Measurements from ENCODE around the gene LZTR1. TPM values are rescaled to one million over a fixed set of nuclear protein-coding genes. Genes with fewer than 3 reads are reported as not detected.

The LZTR1 gene
- total and polyA plus RNA-seq, 2 experiments from 2014 or later = 9.2 to 39.9 TPM

DNA sequence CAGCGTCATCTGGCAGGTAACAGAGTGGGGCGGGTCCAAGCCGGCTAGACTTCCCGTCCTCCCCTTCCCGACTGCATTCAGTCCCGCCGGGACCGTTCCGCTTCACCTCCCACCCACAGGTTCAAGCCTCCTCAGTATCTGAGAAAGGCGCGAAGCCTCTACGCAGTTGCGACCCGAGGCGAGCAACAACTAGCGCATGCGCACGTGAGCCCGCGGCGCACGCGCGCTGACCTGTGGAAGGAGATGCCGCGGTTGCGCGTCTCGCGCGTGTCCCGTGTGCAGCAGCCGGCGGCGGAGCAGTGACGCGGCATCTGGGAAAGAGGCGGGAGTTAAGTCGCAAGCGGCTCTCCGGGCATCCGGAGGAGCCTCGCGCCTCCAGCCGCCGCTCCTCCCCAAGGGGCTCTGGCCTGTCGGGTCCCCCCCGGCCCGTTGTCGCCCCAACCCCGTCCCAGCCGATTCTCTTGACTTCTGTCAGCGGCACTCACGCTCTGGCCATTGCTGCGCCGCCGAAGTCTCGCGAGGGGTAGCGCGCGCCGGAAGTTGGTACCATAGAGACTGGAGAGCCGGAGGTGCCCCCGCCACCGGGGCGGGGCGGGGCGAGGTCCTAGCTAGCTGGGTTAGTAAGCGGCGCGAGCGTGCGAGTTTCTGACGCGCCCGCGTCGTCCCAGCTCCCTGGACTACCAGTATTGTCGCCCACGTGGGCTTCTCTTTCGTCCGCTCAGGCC, 19.7 kb downstream of the LZTR1 start, which contains the start of gene THAP7:
Gene THAP7 (minus strand): TSS at position 518 of the 725 bp plus-strand sequence. CDS start 207 bp downstream, at position 311.
- Histone ChIP-seq H3K4me2 (peak within 1 kb of the TSS; percentile 96), H4K20me1 (replicated peaks; ENCODE audit: insufficient read depth) (no peaks in the 10 kb centered on the region), H3K4me1 (ENCODE audit: insufficient read depth) (peaks cover 9% of the 10 kb centered on the region), H3K27ac (ENCODE audit: low read depth) (peak within 1 kb of the TSS; percentile 96), H3K9me2 (ENCODE audit: insufficient read depth) (no peaks in the 10 kb centered on the region), H3K27me3 (ENCODE audit: insufficient read depth) (no peaks in the 10 kb centered on the region), H3F3A (replicated peaks; ENCODE audit: low read depth) (peaks cover 10% of the 10 kb centered on the region; the same call in 1 of the 2 replicates), H3K36me3 (ENCODE audit: insufficient read depth) (no peaks in the 10 kb centered on the region), H3K79me2 (replicated peaks; ENCODE audit: insufficient read depth) (0 out of 2 replicates have a peak, but pooled peaks cover 4% of the 10 kb centered on the region), H3K4me3 (peak within 1 kb of the TSS; percentile 87), H2AFZ (peak within 1 kb of the TSS; percentile 84)
- peak; percentile 90 for ATAC-seq
- Mint-ChIP-seq H3K27me3 (ENCODE audit: insufficient read depth, low read depth, poor library complexity) (peaks cover 10% of the 10 kb centered on the region), H3K27ac (peak within 1 kb of the TSS; percentile 95), H3K9me3 (no peaks in the 10 kb centered on the region), H3K36me3 (ENCODE audit: low read depth) (0 out of 3 replicates have a peak, but pooled peaks cover 14% of the 10 kb centered on the region), H3K4me3 (peak within 1 kb of the TSS; percentile 91), H3K4me1 (peaks cover 8% of the 10 kb centered on the region; the same call in 2 of the 3 replicates)
- DNase-seq (ENCODE audit: low spot score) = peak; percentile 96
- peak; percentile 86 for TF ChIP-seq POLR2AphosphoS5 (IDR thresholded peaks at IDR 0.05; ENCODE audit: low read depth)
- TF ChIP-seq, protein P1, sequence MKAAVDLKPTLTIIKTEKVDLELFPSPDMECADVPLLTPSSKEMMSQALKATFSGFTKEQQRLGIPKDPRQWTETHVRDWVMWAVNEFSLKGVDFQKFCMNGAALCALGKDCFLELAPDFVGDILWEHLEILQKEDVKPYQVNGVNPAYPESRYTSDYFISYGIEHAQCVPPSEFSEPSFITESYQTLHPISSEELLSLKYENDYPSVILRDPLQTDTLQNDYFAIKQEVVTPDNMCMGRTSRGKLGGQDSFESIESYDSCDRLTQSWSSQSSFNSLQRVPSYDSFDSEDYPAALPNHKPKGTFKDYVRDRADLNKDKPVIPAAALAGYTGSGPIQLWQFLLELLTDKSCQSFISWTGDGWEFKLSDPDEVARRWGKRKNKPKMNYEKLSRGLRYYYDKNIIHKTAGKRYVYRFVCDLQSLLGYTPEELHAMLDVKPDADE (IDR thresholded peaks at IDR 0.05) = peak; percentile 70
- TF ChIP-seq, protein P2, sequence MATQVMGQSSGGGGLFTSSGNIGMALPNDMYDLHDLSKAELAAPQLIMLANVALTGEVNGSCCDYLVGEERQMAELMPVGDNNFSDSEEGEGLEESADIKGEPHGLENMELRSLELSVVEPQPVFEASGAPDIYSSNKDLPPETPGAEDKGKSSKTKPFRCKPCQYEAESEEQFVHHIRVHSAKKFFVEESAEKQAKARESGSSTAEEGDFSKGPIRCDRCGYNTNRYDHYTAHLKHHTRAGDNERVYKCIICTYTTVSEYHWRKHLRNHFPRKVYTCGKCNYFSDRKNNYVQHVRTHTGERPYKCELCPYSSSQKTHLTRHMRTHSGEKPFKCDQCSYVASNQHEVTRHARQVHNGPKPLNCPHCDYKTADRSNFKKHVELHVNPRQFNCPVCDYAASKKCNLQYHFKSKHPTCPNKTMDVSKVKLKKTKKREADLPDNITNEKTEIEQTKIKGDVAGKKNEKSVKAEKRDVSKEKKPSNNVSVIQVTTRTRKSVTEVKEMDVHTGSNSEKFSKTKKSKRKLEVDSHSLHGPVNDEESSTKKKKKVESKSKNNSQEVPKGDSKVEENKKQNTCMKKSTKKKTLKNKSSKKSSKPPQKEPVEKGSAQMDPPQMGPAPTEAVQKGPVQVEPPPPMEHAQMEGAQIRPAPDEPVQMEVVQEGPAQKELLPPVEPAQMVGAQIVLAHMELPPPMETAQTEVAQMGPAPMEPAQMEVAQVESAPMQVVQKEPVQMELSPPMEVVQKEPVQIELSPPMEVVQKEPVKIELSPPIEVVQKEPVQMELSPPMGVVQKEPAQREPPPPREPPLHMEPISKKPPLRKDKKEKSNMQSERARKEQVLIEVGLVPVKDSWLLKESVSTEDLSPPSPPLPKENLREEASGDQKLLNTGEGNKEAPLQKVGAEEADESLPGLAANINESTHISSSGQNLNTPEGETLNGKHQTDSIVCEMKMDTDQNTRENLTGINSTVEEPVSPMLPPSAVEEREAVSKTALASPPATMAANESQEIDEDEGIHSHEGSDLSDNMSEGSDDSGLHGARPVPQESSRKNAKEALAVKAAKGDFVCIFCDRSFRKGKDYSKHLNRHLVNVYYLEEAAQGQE (IDR thresholded peaks at IDR 0.05; ENCODE audit: unreplicated experiment) = no peak
- no peak for TF ChIP-seq EZH2 (IDR thresholded peaks at IDR 0.05; ENCODE audit: low read depth, unreplicated experiment)
- peak; percentile 60 for TF ChIP-seq CREB1 (CRISPR knock-in tag; IDR thresholded peaks at IDR 0.05; ENCODE audit: low read depth)

DNA sequence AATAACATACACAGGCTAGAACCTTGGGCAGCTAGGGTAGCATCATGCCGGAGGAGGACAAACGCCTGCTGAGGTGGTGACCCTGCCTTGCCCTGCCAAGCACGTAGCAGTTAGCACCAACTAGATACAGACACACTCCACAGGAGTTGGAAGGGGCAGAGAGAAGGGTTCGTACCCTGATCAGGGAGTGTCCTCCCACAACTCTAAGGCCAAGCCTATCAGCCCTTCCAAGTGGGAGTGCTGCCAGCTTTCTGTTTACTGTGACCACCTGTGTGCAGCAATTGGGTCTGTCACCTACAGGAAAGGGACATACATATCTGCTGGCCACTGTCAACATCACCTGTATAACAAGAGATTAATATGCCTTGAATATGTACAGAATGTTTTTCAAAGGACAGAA, 21.7 kb downstream of the LZTR1 start:
- H3K9me2 ChIP-seq (ENCODE audit: insufficient read depth) = no peaks in the 10 kb centered on the region
- ATAC-seq (no peak), DNase-seq (ENCODE audit: low spot score) (no peak)
- H3K36me3 ChIP-seq (ENCODE audit: insufficient read depth) = no peaks in the 10 kb centered on the region
- 0 out of 2 replicates have a peak, but pooled peaks cover 4% of the 10 kb centered on the region for H3K79me2 ChIP-seq (replicated peaks; ENCODE audit: insufficient read depth)
- Mint-ChIP-seq H3K36me3 (ENCODE audit: low read depth) (0 out of 3 replicates have a peak, but pooled peaks cover 8% of the 10 kb centered on the region), H3K4me3 (peak overlapping the region; percentile 91; the same call in 1 of the 3 replicates), H3K4me1 (peaks cover 8% of the 10 kb centered on the region), H3K9me3 (no peaks in the 10 kb centered on the region), H3K27me3 (ENCODE audit: insufficient read depth, low read depth, poor library complexity) (peaks cover 8% of the 10 kb centered on the region), H3K27ac (no peak overlapping the region)
- no peaks in the 10 kb centered on the region for H3K27me3 ChIP-seq (ENCODE audit: insufficient read depth)
- H3F3A ChIP-seq (replicated peaks; ENCODE audit: low read depth) = peaks cover 10% of the 10 kb centered on the region; the same call in 1 of the 2 replicates
- no peaks in the 10 kb centered on the region for H4K20me1 ChIP-seq (replicated peaks; ENCODE audit: insufficient read depth)
- no peak overlapping the region for H3K4me2 ChIP-seq
- H3K4me1 ChIP-seq (ENCODE audit: insufficient read depth) = peaks cover 9% of the 10 kb centered on the region
- no peak overlapping the region for H3K27ac ChIP-seq (ENCODE audit: low read depth)
- H2AFZ ChIP-seq = no peak overlapping the region
- H3K4me3 ChIP-seq = no peak overlapping the region
- TF ChIP-seq EZH2 (IDR thresholded peaks at IDR 0.05; ENCODE audit: low read depth, unreplicated experiment) = no peak
- TF ChIP-seq, protein P2 (IDR thresholded peaks at IDR 0.05; ENCODE audit: unreplicated experiment) = no peak
